ENCODE measurements around the gene SYPL2.

The SYPL2 gene

GRCh38 chr1:109493805-109494539 lies 27.6 kb downstream of the SYPL2 start, which contains the start of gene CYB561D1:
TSS of gene CYB561D1 (plus strand) at chr1:109494094. CDS start at chr1:109494140, 46 bp downstream.
- peak; percentile 92 for DNase-seq

- DNase-seq = no peak
Measured at GRCh38 chr1:109495738-109496137, 29.4 kb downstream of the SYPL2 start.

DNA sequence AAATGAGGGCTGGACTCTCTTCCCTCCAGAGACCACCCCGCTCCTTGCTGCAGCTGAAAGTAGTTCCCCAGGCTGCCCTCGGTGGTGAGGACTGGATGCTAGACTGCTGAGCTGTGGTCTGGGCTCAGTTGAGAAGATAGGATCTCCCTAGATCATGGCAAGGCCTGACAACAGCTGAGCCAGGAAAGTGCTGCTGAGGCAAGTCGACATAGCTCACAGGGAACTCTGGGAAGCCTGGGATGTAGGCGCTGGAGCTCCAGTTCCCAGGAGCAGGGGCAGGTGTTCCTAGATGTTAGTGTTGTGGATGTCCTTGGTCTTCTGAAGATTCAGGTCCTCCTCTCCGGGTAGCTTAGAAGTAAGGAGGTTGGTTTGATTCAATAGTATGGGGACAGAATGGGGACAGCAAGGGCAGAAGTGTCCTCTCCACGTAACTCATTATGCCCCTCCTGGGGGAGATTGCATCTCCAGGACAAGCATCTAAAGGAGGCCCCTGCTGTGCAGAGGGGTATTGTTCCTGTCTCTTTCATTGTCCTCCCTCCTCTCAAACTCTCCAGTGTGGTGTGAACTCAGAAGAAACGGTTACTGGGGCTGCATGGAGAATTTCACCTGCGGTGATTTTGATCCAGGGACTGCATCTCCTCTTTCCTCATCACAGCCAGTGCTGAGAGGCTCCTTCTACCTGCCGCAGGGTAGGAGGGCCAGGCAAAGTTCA lies 31.3 kb downstream of the SYPL2 start:
- DNase-seq = no peak

DNA sequence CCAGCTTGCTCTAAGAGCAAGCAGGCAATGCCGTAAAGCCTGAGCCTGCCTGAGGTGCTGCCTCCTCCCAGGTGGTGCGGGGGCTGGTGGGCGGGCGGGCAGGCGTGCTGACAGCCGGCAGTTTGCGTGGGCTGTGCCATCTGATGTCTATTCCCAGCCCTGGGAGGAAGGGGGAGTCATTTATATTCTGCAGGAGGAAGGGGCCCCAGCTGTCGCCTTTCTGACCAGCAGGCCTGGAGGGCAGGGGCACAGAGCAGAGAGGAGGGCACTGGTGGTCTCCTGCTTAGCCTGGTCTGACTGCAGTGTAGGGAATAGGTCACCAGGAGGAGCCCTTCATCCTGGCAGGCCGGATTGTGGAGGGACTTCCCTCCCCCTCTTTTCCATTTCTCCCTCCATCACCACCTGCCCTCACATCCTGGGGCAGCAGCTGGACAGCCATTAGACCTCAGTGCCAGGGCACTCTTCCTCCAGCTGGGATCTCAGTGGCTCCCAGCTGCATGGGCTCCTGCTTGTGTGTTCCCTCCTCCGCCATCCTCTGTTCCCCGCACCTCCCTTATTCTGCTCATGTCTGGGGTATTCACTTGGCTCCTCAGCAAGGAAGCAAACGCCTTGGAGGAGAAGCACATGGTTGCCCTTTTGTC lies 31.9 kb downstream of the SYPL2 start:
- no peak for DNase-seq

DNA sequence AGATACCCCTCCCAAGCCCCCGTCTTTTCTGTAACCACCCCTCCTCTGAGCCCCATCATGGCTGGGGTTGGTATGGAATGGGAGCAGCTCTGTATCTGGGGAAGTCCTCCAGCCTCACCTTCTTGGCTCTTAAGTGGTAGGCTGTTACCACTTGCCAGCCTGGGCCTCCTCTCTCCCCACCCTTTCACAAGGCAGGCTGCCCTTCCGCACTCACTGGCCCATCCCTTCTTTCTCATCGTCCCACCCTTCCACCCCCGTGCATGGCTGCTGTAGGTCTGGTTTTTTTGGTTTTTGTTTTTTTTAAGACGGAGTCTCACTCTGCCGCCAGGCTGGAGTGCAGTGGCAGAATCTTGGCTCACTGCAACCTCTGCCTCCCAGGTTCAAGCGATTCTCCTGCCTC lies 32.7 kb downstream of the SYPL2 start:
- DNase-seq = no peak

DNA sequence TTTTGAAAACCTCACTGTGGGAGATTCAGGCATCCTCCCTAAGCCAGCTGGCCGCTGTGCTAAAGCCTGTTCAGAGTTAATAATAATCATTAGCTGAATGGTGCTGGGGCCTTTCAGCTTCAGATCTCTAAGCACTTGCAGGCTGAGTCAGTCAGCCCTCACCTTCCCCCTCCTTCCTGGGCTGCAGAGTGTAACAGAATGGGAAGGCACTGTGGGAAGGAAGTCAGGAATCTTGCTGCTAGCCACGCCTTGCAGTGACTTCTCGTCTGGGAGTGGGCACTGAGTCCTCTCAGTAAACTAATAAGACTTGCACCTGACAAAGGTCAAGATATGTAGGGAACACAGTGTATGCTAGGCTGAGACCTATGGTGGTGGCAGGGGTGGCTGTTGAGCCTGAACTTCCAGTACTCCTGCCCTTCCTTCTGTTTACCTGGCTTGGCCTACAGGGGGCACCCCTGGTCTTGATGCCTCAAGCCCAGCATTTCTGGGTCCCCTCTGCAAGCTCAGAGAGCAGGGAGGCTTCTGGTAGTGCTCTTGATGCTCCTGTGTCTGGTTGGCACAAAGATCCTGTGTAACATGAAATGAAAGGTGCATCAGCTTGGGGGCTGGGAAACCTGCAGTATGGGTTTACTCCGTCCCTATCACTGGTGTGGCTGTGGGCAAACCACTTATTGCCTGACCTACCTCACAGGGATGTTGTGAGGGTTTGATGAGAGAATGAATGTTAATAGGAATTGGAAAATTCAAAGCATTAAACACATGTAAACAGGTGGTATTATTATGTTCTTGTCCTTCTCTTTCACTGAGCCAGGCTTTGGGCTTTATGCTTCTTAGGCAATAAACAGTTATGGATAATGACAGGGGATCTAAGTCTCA lies 33.6 kb downstream of the SYPL2 start:
- no peak for DNase-seq

DNA sequence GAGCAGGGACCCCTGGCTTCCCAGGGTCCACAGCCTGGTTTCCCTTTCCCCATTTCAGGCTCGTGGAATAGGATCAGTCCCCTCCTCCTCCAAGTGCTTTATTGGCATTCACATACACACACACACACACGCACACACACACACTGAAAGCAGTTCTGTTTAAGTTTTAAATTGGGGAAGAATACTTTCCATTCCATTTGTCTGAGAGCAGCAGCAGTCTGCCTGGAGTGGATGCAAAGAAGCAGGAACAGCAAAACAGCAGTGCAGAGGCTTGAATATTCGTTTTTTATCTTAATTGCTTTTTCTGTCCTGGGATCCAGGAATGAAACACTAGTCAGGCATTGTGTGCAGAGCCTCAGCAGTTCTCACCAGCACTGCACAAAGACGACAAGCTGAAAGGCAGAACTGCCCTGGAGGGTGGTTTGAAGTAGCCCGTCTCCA lies 34.6 kb downstream of the SYPL2 start:
- DNase-seq = no peak

DNA sequence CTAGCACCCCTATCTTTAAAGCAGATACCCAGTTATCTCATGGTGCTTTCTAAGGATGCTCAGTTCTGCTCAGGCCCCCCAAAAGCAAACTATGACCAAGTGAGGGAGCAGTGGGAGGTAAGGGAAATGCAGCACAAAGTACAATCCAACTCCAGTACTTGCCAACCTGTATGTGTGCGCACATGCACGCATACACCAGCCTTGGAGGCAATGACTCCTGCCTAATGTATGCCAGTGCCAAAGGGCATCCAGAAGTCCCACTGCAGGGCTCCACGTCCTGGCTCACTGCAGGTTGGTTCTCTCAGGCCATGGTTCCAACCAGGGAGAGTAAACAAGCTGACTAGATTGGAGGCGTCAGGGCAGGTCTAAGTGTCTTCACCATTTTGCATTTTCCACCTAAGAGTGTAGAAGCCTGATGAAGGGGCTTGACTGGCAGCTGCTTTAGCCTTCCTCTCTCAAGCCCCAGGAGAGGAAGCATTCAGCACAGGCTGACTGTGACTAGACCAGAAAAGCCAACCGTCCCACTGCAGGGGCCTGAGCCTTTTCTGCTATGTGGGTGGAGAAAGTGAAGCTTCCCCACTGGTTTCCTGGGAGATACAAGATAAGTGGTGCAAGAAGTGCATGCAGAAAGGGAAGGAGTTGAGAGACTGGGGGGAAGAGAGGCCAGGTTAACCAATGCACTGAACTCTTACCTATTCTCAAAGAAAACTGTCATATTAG lies 35.5 kb downstream of the SYPL2 start:
- DNase-seq = no peak

DNA sequence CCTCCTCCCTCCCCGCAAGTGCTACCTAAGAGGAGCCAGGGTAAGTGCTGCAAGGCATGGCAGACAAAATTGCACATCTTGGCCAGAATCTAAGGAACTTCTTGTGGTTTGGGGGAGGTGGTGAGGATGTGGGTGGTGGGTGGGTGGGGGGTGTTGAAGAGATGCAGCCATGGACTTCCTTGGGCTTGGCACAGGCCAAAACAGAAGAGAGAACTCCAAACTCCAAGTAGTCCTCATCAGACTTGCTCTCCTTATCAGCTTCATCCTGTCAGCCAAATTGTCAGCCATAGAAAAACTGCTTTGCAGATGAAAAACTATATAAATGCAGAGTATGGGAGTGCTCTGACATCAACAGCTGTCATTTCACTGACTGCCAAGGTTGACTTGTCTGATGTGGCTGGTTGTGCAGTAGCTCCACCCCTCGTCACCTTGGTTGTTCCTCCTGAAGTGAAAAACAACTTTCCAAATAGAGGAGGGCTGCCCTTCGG lies 36.1 kb downstream of the SYPL2 start:
- no peak for DNase-seq

DNA sequence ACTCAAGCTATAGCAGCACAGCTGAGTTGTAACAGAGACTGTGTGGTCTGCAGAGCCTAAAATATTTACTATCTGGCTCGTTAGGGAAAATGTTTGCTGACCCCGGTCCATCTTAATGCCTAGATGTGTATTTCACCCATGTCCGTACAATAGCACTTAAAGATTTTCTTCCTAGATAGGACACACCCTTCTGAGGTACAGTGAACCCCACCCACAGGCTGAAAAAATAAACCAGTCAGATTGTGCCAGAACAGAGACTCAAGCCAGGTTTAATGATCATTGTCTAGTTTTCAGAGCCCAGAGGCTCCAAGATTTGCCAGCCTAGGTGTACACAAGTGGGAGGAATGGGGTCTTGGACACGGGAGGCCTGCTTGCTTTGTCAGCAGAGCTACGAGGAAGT lies 37.6 kb downstream of the SYPL2 start:
- DNase-seq = no peak

GRCh38 chr1:109504974-109505373 lies 38.6 kb downstream of the SYPL2 start:
- DNase-seq = no peak

DNA sequence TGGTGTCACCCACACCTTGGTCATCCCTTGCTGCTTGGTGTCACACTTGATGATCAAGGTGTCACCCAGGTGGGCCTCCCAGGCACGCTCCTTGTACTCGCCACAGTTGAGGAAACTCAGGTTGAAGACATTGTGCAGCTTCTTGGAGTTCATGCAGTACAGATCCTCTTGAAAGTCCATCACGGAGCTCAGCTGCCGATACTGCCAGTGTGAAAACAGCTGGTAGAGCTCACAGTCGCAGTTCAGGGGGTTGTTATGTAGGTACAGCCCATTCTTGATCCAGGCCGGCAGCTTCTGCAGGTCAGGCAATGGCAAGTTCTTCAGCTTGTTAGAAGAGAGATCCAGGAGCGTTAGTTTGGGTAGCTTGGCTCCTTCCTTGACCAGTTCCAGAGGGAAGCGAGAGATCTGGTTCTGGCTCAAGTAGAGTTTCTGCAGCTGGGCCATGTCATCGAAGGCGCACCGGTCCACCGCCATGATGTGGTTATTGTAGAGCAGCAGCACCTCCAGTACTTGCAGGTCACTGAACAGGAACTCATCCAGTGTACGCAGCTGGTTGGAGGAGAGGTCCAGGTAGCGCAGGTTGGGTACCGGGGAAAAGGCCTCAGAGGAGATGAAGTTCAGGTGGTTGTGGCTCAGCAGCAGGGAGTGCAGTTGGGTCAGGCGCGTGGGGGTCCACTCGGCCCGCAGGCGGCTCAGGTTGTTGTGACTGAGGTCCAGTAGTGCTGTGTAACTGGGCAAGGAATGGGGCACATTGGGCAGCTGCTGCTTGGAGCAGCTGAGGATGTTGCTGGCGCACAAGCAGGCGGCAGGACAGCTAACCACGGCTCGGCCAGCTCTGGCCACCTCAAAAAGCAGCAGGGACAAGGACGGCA lies 41.9 kb downstream of the SYPL2 start:
- no peak for DNase-seq

DNA sequence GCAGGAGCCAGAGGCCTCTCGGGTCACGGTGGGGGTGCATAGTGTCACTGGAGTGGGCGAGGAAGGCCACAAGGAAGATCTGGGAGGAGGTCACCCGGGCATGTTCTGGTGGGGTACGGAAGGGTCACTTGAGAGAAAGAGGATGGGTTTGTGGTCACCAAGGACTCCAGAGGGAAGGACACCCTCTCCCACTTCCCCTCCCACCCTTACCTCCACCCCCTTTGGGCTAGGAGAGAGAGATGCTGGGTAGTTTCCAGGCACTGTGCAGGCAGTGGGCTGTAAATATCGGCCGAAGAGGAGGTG lies 42.5 kb downstream of the SYPL2 start:
- DNase-seq = no peak

DNA sequence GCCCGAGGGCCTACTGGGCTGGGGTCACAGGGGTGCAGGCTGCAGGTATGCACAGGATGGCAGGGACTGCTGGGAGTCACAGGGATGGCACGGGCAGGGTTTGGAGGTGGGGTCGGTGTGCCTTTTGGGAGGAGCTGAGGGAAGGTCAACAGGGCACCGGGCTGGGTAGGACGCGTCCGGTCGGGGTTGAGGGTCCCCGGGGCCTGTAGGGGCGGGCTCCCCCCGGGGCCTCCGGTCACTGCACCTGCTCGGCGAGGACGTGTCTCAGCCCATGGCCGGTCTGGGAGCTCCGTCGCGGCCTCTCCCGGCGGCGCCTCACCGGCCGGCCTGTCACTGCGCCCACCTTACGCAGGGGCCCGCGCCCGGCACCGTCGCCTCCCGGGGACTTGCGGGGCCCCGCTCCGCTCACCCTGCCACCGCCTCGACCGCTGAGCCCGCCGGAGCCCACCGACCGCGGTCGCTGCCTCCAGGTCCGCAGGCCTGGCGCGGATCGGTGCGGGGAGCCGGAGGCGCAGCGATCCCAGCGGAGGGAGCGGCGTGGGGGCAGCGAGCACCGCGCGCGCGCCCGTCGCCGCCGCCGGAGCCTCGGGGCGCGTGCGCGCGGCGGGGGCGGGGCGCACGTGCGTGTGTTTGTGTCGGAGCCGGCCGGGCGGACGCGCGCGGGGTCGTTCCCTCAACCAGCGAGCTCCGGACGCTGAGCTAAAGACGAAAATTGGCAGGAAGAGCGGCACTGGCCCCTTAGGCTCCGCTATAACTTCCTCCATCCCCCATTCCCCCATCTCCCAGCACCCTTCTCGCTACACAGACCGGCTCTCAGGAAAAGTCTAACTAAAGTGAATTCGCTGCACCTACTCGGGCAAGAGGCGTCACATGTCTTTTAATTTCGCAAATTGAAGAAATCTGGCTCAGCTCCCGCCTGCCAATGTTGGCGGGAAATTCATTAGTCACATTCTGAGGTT lies 43.1 kb downstream of the SYPL2 start, which contains the start of gene AMIGO1:
Gene AMIGO1 (minus strand): TSS at position 552 of the 959 bp plus-strand sequence. CDS start 815 bp downstream, outside the sequence.
- DNase-seq = no peak

DNA sequence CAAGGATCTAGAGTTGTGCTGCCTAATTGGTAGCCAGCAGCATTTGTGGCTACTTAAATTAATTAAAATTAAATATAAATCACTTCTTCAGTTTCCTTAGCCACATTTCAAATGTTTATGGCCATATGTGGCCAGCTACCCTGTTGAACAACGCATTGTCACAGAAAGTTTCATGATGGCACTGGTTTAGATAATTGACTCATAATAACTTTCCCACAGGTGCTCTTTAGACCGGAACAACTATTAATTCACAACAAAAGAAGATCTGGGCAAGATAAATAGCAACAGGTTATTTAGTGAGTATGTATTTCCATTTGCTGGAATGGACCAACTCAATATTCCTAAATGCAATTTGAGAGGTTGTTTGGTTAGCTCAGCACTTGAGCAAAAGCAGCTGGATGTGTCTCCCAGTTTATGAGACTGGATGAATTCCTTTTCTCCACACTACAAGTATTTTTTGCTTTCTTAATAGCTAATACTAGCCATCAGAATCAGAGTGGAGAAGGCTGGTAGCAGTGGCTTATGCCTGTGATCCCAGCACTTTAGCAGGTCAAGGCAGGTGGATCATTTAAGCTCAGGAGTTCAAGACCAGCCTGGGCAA lies 46.9 kb downstream of the SYPL2 start:
- no peak for DNase-seq

DNA sequence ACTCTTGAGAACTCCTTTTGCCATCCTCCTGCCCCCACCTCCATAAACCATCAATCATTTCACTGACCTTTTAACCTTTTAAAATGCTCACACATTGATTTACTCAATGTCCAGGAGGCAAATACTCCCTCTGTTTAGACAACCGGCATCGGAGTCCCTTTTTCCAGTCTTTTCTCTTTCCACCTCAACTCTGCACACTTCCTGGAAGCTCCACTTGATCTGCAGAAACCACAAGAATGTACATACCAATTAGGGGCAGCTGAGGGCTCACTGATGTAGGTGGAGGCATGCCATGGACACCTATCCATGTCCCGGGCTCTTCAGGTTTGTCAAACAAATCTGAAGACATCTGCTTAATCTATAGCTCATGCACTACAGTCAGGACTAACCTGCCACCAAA lies 48.5 kb downstream of the SYPL2 start:
- no peak for DNase-seq

- no peak for DNase-seq
Measured at GRCh38 chr1:109516872-109517271, 50.5 kb downstream of the SYPL2 start.

DNA sequence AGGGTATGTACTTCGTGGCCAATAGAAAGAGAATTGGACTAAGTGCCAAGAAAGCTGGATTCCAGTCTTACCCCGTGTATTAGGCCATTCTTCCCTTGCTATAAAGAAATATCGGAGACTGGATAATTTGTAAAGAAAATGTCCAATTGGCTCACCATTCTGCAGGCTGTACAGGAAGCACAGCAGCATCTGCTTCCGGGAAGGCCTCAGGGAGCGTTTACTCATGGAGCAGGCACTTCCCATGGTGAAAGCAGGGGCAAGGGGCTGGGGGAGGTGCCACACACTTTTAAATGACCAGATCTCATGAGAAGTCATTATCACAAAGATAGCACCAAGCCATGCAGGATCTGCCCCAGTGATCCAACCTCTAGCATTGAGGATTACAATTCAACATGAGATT lies 51.0 kb downstream of the SYPL2 start:
- no peak for DNase-seq
